ENCODE measurements around the gene NT5DC3.
A peak's percentile ranks its signal among the peaks of the same experiment; 100 is the strongest.

The NT5DC3 gene

GRCh38 chr12:103840876-103841689, at the start of gene NT5DC3:
NT5DC3 (minus strand) TSS chr12:103841234; CDS start chr12:103841156, 78 bp downstream.
- peak; percentile 67 for DNase-seq

GRCh38 chr12:103887738-103888137, 46.7 kb upstream of the NT5DC3 start:
- DNase-seq = no peak

GRCh38 chr12:103886195-103886797, 45.3 kb upstream of the NT5DC3 start:
- no peak for DNase-seq

- DNase-seq = peak; percentile 33
Observed at GRCh38 chr12:103884316-103884715, 43.3 kb upstream of the NT5DC3 start.

- no peak for DNase-seq
Observed at GRCh38 chr12:103883908-103884307, 42.9 kb upstream of the NT5DC3 start.

- DNase-seq = no peak
Observed at GRCh38 chr12:103882861-103883596, 42.0 kb upstream of the NT5DC3 start.

- peak; percentile 10 for DNase-seq
Observed at GRCh38 chr12:103881261-103881660, 40.2 kb upstream of the NT5DC3 start.

- DNase-seq = peak; percentile 74
Observed at GRCh38 chr12:103880299-103881142, 39.5 kb upstream of the NT5DC3 start.

GRCh38 chr12:103879878-103880277, 38.8 kb upstream of the NT5DC3 start:
- DNase-seq = no peak

GRCh38 chr12:103879048-103879692, 38.1 kb upstream of the NT5DC3 start:
- DNase-seq = no peak

GRCh38 chr12:103877934-103878510, 37.0 kb upstream of the NT5DC3 start:
- peak; percentile 71 for DNase-seq

GRCh38 chr12:103877288-103877687, 36.3 kb upstream of the NT5DC3 start:
- no peak for DNase-seq

GRCh38 chr12:103875666-103876065, 34.6 kb upstream of the NT5DC3 start:
- DNase-seq = no peak

GRCh38 chr12:103868215-103868614, 27.2 kb upstream of the NT5DC3 start:
- no peak for DNase-seq

- DNase-seq = no peak
Observed at GRCh38 chr12:103865151-103865730, 24.2 kb upstream of the NT5DC3 start.

GRCh38 chr12:103864710-103865109, 23.7 kb upstream of the NT5DC3 start:
- DNase-seq = no peak

- no peak for DNase-seq
Observed at GRCh38 chr12:103858953-103859601, 18.0 kb upstream of the NT5DC3 start.

GRCh38 chr12:103858335-103858734, 17.3 kb upstream of the NT5DC3 start:
- DNase-seq = no peak

GRCh38 chr12:103857164-103857563, 16.1 kb upstream of the NT5DC3 start:
- no peak for DNase-seq

- no peak for DNase-seq
Observed at GRCh38 chr12:103855896-103856657, 15.0 kb upstream of the NT5DC3 start.

Data from NCI-H1092 treated with DMSO at 0.1 percent for 48 hours (cell line).